Osteoblast (primary cell): Measurements from ENCODE around the gene FAM83E. TPM values are rescaled to one million over a fixed set of nuclear protein-coding genes. Genes with fewer than 3 reads are reported as not detected.

ENCODE experiments used
- DNase-seq: peaks from one replicate; pipeline ENCODE4 v3.0.0; 2011; ENCODE audit warnings: low spot score, mixed read lengths; ENCODE audit not compliant: insufficient read length; ENCODE audit errors: missing footprints
- H2AFZ ChIP-seq: 2 replicates; pipeline ENCODE4 v1.6.0; 2011; ENCODE audit warnings: mild to moderate bottlenecking, low read length
- H3K27ac ChIP-seq: 2 replicates; pipeline ENCODE4 v1.5.1; 2011; ENCODE audit warnings: mild to moderate bottlenecking, low read depth, low read length, moderate library complexity
- H3K27me3 ChIP-seq: 2 replicates; pipeline ENCODE4 v1.6.0; 2012; ENCODE audit warnings: mild to moderate bottlenecking, control low read depth, inconsistent platforms, low read length, moderate library complexity; ENCODE audit not compliant: insufficient read depth
- H3K36me3 ChIP-seq: 2 replicates; pipeline ENCODE4 v1.5.1; 2011; ENCODE audit warnings: mild to moderate bottlenecking, low read length, control low read depth, moderate library complexity; ENCODE audit not compliant: insufficient read depth
- H3K4me1 ChIP-seq: 2 replicates; pipeline ENCODE4 v1.5.1; 2011; ENCODE audit warnings: mild to moderate bottlenecking, low read length, control low read depth, moderate library complexity; ENCODE audit not compliant: insufficient read depth
- H3K4me2 ChIP-seq: 2 replicates; pipeline ENCODE4 v1.6.0; 2011; ENCODE audit warnings: mild to moderate bottlenecking, low read length; ENCODE audit not compliant: insufficient read depth
- H3K4me3 ChIP-seq: fragments of 200-600 bp; sonication (generic); 3 replicates; pipeline ENCODE4 v1.5.1; 2012; ENCODE audit warnings: mild to moderate bottlenecking, low read length, inconsistent platforms; ENCODE audit not compliant: insufficient read depth
- H3K79me2 ChIP-seq: 2 replicates; pipeline ENCODE4 v1.6.0; 2012; ENCODE audit warnings: mild to moderate bottlenecking, low read length, control low read depth, inconsistent platforms; ENCODE audit not compliant: insufficient read depth
- H3K9me3 ChIP-seq: 2 replicates; pipeline ENCODE4 v1.5.1; 2011; ENCODE audit warnings: low read depth, low read length, control low read depth
- H4K20me1 ChIP-seq: 2 replicates; pipeline ENCODE4 v1.6.0; 2012; ENCODE audit warnings: mild to moderate bottlenecking, low read length, control low read depth; ENCODE audit not compliant: insufficient read depth
- total RNA-seq: library from RNA; depleted of rRNA; stranded (reverse); fragments of >200 nt; gene quantifications from 2 replicates; pipeline ENCODE4 v1.2.3, GENCODE V29; 2012
- TF ChIP-seq, protein P1 (sequence below): IDR thresholded peaks from 2 replicates; pipeline ENCODE4 v1.5.1; 2011; ENCODE audit warnings: mild to moderate bottlenecking, low read depth, low read length, moderate library complexity; ENCODE audit errors: extremely low read depth

FAM83E gene
- total RNA-seq, 1 donor: not detected

DNA sequence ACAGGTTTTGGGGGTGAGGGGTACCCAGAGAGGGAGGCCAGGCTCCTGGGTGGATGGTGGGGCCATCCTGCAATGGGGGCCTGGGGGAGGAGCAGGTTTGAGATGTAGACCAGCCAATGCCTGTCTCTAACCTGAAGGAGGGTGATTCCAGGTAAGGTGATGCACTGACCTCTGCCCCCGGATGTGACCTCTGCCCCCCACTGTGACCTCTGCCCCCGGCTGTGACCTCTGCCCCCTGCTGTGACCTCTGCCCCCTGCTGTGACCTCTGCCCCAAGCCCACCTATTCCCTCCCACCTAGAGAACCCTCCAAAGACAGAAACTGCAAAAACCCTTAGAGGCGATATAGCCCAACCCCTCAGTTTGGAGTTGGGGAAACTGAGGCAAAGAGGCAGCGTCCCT lies 18.6 kb downstream of the FAM83E start:
- H3K27me3 ChIP-seq: no peaks in the 10 kb centered on the region
- no peaks in the 10 kb centered on the region for H3K36me3 ChIP-seq
- no peaks in the 10 kb centered on the region for H3K9me3 ChIP-seq

DNA sequence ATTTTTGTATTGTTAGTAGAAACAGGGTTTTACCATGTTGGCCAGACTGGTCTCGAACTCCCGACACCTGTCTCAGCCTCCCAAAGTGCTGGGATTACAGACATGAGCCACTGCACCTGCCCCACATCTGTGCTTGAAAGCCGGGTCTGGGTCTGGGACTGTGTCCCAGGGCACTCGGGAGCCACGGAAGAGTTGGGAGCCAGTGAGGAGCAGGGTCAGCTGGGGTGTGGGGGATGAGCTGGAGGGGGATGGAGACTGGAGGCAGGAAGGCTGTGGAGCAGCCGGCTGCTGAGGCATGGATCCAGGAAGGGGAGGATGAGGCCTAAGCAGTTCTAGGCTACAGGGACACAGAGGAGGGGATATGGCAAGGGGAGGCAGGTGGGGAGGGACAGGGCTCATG lies 19.0 kb downstream of the FAM83E start:
- H3K4me3 ChIP-seq: no peak overlapping the region
- H3K27me3 ChIP-seq: no peaks in the 10 kb centered on the region
- no peaks in the 10 kb centered on the region for H4K20me1 ChIP-seq
- H3K27ac ChIP-seq: no peak overlapping the region
- no peaks in the 10 kb centered on the region for H3K79me2 ChIP-seq
- H3K9me3 ChIP-seq: no peaks in the 10 kb centered on the region
- H2AFZ ChIP-seq: no peak overlapping the region
- H3K36me3 ChIP-seq: no peaks in the 10 kb centered on the region
- DNase-seq: peak; percentile 49
- TF ChIP-seq, protein P1, sequence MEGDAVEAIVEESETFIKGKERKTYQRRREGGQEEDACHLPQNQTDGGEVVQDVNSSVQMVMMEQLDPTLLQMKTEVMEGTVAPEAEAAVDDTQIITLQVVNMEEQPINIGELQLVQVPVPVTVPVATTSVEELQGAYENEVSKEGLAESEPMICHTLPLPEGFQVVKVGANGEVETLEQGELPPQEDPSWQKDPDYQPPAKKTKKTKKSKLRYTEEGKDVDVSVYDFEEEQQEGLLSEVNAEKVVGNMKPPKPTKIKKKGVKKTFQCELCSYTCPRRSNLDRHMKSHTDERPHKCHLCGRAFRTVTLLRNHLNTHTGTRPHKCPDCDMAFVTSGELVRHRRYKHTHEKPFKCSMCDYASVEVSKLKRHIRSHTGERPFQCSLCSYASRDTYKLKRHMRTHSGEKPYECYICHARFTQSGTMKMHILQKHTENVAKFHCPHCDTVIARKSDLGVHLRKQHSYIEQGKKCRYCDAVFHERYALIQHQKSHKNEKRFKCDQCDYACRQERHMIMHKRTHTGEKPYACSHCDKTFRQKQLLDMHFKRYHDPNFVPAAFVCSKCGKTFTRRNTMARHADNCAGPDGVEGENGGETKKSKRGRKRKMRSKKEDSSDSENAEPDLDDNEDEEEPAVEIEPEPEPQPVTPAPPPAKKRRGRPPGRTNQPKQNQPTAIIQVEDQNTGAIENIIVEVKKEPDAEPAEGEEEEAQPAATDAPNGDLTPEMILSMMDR: no peak
- H3K4me1 ChIP-seq: no peaks in the 10 kb centered on the region
- H3K4me2 ChIP-seq: no peak overlapping the region

More for the DNA sequence above, 18.6 kb downstream of the FAM83E start:
- H3K27ac ChIP-seq: no peak overlapping the region
- TF ChIP-seq, protein P1: no peak
- H3K4me1 ChIP-seq: no peaks in the 10 kb centered on the region
- H3K4me2 ChIP-seq: no peak overlapping the region
- H4K20me1 ChIP-seq: no peaks in the 10 kb centered on the region
- H3K79me2 ChIP-seq: no peaks in the 10 kb centered on the region
- H3K4me3 ChIP-seq: no peak overlapping the region
- no peak overlapping the region for H2AFZ ChIP-seq
- DNase-seq: peak; percentile 30

DNA sequence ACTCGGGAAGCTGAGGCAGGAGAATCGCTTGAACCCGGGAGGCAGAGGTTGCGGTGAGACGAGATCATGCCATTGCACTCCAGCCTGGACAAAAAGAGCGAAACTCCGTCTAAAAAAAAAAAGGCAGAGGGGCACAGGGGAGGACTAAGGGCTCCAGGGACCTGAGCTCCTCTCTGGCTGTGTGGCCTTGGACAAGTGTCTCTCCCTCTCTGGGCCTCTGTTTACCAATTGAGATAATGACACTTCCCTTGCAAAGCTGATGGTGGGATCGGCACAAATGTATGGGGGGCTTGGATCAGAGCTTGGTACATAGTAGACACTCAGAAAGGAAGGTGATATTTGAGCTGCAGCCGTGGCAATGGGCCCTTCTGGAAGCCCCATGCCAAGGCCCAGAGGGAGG lies 19.7 kb downstream of the FAM83E start:
- Histone ChIP-seq H3K9me3 (no peaks in the 10 kb centered on the region), H3K79me2 (no peaks in the 10 kb centered on the region), H2AFZ (no peak overlapping the region), H3K4me1 (no peaks in the 10 kb centered on the region), H3K4me2 (no peak overlapping the region), H3K27me3 (no peaks in the 10 kb centered on the region), H3K27ac (no peak overlapping the region), H3K4me3 (no peak overlapping the region), H3K36me3 (no peaks in the 10 kb centered on the region), H4K20me1 (no peaks in the 10 kb centered on the region)
- TF ChIP-seq, protein P1: no peak
- peak; percentile 26 for DNase-seq

DNA sequence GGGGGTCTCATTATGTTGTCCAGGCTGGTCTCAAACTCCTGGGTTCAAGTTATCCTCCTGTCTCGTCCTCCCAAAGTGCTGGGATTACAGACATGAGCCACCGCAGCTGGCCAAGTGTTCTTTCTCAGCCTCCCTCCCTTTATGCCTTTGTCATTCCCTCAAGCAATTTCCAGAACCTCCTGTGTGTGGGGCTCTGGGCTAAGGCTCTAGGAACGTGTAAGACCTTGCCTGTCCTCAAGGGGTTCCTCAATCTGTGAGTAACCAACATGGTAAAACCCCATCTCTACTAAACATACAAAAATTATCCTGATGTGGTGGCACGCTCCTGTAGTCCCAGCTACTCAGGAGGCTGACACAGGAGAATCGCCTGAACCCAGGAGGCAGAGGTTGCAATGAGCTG lies 23.9 kb downstream of the FAM83E start:
- no peaks in the 10 kb centered on the region for H3K27me3 ChIP-seq
- TF ChIP-seq, protein P1: peak; percentile 16

More for the DNA sequence above, 23.9 kb downstream of the FAM83E start:
- Histone ChIP-seq H3K4me2 (no peak overlapping the region), H3K4me1 (peaks cover 5% of the 10 kb centered on the region), H4K20me1 (no peaks in the 10 kb centered on the region), H3K79me2 (no peaks in the 10 kb centered on the region), H3K4me3 (no peak overlapping the region), H3K9me3 (no peaks in the 10 kb centered on the region), H3K27ac (no peak overlapping the region), H3K36me3 (no peaks in the 10 kb centered on the region), H2AFZ (no peak overlapping the region)
- peak; percentile 58 for DNase-seq
